Measurements from ENCODE around the gene CLCN3. TPM values are rescaled to one million over a fixed set of nuclear protein-coding genes. Genes with fewer than 3 reads are reported as not detected.

Gene CLCN3
- total RNA-seq, 2 donors from 2014 or later = 38.7 to 42.5 TPM

DNA sequence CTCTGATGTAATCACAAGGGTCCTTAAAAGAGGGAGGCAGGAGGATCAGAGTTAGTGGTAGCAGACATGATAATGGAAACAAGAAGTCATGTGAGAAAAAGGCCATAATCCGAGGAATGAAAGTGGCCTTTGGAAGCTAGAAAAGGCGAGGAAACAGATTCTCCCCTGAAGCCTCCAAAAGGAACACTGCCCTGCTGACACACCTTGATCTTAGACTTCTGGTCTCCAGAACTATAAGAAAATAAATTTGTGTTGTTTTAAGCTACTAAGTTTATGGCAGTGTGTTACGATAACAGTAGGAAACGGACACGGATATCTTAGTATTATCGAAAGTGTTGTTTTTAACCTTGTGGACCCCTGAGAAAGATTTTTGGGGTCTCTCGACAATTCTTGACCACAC lies 24.4 kb downstream of the CLCN3 start:
- intact Hi-C loops (cut with DNase I) = no loop called here
- no peak for DNase-seq
- ATAC-seq = no peak

DNA sequence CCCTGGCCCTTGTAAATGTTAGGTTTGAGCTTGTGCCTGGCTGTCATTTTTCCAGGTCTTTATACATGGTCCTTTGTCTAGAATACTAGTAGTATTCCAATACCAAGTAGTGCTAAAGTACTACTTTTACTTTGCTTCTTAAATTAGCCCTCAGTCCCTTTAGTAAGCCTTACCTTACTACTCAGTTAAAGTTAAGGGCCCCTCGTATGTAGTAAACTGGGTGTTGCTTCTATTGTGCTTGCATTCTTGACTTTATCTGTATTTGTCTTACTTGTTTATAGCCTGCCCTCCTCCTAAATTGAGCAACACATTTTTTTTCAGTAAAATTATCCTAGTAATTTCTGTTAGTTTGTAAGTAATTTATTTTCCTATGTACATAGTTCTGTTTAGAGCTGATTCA lies 25.2 kb downstream of the CLCN3 start:
- DNase-seq = no peak
- intact Hi-C loops (cut with DNase I) = no loop called here
- no peak for ATAC-seq

DNA sequence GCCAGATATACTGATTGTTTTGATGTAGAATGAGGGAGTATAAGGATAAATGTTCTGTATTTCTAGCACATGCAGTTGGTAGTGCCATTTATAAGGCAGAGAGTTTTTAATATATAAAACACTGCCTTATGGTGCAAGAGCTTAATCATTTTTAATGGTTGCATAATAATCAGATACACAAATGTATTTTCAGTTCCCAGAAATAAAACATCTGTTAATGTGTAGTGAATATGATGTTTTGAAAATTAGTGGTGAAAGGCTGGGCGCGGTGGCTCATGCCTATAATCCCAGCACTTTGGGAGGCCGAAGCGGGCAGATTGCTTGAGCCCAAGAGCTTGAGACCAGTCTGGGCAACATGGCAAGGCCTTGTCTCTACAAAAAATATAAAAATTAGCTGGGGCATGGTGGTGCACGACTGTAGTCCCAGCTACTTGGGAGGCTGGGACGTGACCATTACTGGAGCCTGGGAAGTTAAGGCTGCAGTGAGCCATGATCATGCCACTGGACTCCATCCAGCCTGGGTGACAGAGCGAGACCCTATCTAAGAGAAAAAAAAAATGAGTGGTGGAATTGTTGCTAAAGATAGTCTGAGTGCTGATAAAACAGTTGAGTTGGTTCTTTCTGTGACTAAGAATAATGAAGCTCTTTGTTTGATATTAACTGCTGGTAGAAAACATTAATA lies 29.3 kb downstream of the CLCN3 start:
- ATAC-seq (peak; percentile 87 to 90), DNase-seq (peak; percentile 66)
- intact Hi-C loops (cut with DNase I) = no loop called here

DNA sequence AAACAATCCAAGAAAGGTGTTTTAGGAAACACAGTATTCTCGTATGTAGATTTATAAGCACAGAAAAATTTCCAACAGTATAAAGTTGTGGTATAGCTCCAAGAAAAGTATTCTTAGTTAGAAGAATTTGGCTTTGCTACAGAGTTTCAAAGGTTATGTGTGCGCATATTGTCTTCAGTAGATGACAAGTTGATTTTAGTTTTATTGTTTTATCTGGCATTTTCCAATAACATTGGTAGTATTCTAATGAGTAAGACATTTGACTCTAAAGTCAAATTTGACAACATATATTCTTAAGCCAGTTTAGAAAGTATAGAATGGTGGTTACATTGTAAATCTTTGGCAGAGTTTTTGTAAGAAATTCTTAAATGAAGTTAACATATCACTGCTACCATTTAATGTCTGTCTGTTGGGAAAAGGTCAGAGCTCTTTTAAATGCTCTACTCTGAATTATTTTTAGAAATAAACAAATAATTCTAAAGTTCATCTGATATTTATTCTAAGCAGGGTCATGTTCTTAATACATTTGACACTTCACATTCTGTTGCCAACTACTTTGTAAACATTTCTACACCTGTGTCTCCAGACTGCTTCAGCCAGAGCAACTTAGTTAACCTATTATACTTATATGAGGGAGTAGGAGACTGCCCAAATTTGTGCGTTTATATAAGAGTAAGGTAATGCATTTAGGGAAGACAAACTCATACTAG lies 30.0 kb downstream of the CLCN3 start:
- ATAC-seq (no peak), DNase-seq (no peak)
- intact Hi-C loops (cut with DNase I) = no loop called here

DNA sequence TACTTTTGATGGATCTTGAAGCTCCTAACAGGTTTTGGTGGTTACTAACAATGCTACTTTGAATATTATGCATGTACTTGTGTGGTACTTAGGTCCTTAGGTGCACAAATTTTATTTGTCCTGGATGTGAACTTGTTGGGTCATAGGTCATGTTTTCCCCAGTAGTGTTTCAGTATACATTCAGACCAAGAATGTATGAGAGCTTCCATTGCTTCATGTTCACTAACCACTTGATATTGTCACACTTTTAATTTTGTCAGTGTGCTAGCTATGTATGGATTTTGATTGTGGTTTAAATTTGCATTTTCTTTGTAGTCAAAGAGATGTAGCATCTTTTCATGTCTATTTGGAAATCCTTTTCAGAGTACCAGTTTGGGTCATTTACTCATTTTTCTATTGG lies 32.2 kb downstream of the CLCN3 start:
- no peak for ATAC-seq
- intact Hi-C loops (cut with DNase I) = no loop called here
- DNase-seq = no peak

DNA sequence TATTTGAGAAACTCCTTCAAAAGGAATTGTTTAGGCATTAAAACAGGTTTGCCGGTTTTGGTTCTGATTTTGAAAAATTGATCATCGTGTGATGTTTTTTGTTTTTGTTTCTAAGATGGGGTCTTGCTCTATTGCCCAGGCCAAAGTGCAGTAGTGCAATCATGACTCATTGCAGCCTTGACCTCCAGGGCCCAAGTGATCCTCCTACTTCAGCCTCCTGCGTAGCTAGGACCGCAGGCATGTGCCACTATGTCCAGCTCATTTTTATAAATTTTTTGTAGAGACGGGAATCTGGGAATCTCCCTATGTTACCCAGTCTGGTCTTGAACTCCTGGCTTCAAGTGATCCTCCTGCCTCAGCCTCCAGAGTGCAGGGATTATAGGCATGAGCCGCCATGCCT lies 35.0 kb downstream of the CLCN3 start:
- no peak for ATAC-seq
- intact Hi-C loops (cut with DNase I) = no loop called here

DNA sequence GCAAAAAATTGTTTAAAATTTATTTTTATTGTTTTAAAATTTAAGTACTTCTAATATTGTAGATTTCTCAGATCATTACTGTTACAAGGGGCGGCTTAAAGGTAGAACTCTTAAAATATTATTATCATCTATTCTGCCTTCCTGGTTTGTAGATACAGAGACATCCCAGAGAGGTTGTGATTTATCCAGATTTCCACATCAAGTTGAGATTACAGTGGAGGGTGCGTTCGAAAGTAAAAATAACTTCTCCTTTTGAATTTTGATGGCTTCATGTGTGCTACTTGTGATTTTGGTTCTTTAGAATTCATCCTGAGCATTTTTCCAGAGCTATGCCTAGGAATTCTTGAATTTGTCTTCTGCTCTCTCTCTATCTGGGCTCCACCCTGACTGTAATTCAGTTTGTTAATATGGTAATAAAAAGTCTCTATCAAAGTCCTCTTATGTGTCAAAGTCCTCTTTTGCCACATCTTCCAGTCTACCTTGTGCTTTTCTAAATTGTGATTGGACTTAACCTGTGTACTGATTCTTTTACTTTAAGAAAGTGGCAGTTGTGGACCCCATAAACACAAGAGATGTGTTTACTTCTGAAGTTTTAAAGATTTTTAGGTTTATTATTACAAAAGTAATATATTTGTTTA lies 37.2 kb downstream of the CLCN3 start:
- ATAC-seq = no peak

More for the DNA sequence above, 35.0 kb downstream of the CLCN3 start:
- no peak for DNase-seq

DNA sequence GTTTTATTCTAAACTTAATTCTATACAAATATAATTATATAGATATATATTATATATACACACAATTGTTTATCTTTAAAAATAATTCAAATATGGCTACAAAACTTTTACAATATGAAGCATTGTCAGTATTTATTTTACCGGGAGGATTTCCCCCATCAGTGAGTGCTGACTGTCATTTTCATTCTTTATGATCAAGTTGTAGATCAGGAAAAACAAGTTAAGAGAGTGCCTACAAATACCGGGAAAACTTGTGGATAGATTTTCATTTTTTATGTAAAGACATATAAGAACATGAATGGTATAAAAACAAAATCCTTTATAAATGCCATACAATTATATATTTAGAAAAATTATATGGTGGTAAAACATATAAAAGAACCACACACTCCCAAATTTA lies 37.8 kb downstream of the CLCN3 start:
- DNase-seq (no peak), ATAC-seq (no peak)
- intact Hi-C loops (cut with DNase I) = loop anchor here in 1 of 2 donors (2.0 kb wide), 1 partner anchor 35 kb away; no protein-coding TSS in a partner anchor

More for the DNA sequence above, 37.2 kb downstream of the CLCN3 start:
- DNase-seq = no peak
- intact Hi-C loops (cut with DNase I) = loop anchor here in 1 of 2 donors (2.0 kb wide), 1 partner anchor 35 kb away; no protein-coding TSS in a partner anchor

DNA sequence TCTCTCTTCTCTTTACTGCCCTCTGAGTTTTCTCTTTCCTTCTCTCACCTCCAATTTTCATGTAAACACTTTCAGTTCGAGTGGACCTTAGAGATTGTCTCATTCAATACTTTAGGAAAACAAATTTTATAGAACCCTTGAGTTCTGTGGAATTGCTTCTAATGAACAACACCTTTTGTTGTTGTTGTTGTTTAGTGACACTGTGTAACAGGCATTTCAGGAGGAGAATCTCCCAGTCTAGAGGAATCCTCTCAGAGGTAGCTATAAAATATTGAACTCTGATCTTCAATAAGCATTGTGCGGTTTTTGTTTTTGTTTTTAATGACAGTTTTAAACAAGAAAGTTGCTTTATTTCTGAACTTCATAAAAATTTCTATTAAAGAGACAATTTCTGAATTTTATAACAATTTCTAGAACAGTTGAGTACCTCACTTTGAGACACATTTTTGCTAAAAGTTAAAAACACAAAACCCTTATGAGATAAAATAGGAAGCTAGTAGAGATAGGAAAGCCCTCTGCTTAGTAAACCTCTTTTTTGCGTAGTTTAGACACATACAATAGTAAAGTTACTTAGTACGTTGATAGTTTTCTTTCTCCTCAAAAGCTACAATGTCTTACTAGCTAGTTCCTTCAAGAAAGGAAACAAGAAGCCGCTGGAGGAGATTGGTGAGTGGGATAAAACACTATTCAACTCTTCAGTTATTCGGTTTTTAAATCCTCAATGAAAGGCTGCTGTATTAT lies 38.8 kb downstream of the CLCN3 start:
- ATAC-seq (no peak), DNase-seq (no peak)
- intact Hi-C loops (cut with DNase I) = loop anchor here in 1 of 2 donors (2.0 kb wide), 1 partner anchor 36 kb away; no protein-coding TSS in a partner anchor

DNA sequence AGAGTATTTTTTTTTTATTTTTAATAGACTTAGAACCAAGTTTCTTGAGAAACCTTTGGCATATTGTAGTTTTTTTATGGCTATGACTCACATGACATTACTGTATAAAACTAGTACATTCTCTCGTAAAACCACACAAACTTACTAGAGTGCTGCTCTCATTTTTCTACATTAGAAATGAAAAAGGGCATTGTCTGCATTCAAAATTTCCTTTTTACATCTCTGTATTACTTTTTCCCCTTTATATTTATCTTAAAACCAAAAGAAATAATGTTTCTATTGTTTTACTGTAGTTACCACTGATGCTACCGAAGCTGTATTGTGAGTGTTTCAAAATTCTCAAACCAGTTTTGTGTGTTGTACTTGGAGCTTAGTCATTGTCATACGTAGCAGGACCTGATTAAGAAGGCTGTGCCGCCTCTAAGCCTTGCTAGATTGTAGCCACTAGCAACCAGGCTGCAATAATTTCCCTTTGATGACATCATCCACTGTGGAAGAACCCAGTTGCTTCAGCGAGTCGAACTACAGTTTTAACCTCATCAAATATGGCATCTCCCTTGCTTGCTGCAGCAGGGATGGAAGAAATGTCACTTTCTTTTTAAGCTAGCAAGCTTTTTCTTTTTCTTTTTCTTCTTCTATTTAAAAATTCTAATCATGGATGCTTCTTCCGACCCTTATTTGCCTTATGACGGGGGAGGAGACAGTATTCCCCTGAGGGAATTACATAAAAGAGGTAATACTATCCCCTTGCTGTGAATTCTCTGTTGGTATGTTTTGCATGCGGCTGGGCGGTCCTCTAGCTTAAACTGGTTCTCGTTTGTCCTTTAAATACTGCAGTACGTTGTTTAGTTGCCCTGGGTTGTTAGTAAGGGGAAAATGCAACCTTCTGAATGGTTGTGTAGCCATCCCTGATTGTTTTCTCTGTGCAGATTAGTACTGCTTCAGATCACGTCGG lies 39.6 kb downstream of the CLCN3 start:
- DNase-seq = peak; percentile 78
- intact Hi-C loops (cut with DNase I) = loop anchor here in 1 of 2 donors (2.0 kb wide), 1 partner anchor 37 kb away; no protein-coding TSS in a partner anchor

DNA sequence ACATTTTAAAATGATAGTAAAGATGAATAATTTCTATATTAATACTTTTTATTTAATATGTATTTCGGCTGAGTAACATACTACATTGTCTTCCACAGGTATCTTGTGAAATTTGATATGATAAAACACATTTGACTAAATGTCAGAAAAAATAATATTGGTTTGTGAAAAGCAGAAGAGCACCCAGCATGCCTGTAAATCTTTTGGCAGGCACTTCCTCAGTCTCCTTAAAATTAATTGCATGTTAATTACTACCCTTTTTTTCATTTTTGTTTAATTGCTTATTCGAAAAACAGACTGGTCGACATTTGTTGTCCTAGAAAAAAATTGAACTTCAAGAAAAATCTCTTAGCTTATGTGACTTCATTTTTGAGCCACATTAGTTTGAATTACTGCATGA lies 40.6 kb downstream of the CLCN3 start:
- intact Hi-C loops (cut with DNase I) = no loop called here
- DNase-seq (no peak), ATAC-seq (no peak)

More for the DNA sequence above, 39.6 kb downstream of the CLCN3 start:
- peak; percentile 99 to 100 for ATAC-seq

DNA sequence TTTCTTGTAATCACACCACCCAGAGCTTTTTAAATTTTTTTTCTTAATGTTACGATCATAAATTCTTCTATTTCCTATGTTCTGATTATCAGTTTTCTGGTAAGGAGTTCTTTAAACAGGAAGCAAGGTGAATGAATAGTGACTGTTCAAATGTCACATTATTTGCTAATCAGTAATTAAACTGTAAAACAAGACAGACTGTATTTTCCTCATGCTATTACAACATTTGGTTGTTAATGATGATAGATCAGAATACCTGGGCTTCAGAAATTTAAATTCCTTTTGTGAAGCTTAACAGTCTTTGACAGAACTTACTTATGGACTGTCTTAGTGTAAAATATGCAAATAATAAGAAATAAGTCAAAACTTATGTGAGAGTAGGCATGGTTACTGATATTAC lies 41.4 kb downstream of the CLCN3 start:
- DNase-seq (no peak), ATAC-seq (no peak)
- intact Hi-C loops (cut with DNase I) = no loop called here

DNA sequence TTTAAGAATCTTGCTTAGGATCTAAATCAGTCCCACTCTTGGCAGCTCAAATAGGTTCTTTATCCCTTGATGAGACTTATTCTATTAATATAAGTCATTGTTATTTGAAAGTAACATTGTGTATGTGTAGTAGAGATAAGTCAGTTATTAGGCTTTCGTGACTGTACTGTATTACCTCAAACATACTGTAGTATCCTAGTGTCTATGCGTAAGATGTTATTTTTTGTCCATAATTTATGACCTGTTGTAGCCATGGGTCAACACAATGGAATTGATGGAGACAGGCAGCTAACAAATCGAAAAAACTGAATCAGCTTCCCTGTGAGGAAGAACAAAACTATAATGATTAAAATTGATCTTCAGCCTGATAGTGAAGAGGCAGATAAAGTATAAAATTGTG lies 41.8 kb downstream of the CLCN3 start:
- intact Hi-C loops (cut with DNase I) = no loop called here
- no peak for ATAC-seq
- no peak for DNase-seq

DNA sequence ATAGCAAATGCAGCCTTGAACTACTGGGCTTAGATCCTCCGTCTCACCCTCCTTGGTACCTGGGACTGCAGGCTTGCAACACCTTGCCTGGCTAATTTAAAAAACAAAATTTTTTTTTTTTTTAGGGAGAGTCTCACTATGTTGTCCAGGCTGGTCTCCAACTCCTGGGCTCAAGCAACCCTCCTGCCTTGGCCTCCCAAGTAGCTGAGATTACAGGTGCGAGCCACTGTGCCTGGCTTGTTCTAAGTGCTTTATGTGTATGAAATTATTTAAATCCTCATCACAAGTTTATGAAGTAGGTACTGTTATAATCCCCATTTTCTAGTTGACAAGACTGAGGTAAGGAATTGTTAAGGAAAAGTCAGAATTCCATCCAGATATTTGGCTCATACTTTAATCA lies 43.0 kb downstream of the CLCN3 start:
- intact Hi-C loops (cut with DNase I) = no loop called here
- no peak for ATAC-seq
- no peak for DNase-seq

DNA sequence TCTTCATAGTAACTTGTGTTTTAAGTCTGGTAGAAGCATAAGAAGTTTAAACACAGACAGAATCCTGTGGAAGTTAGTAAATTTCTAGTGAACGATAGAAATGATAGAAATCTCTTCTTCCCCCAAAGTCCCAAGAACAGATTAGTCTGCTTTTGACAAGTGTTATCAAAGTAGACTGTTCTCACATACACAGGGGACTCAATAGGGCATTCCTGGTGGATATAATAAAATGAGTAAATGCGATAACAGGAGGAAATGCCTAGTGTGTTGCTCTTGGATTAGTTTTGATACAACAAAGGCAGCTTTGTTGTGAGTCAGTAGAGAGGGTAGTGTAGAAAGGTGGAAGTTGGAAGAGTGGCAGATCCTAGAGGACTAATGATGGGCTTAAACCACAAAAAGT lies 43.5 kb downstream of the CLCN3 start:
- DNase-seq = no peak
- intact Hi-C loops (cut with DNase I) = no loop called here
- no peak for ATAC-seq

DNA sequence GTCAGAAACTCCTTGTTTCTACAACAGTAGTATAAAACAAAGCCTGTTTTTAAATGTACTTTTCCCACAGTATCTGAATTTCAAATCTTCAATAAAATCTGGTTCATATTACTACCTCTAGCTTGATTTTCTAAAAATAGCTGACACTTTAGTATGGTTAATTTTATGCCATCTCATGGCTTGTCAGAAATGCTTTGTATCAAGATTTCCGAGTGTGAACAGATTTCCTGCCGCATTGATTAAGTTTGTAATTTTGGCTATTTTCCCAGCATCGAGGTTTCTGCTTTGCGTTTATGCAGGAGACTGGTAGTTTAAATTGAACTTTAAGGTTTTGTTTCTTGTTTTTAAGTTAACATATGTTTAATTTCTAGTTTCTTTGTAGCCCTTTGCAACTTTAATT lies 44.2 kb downstream of the CLCN3 start:
- ATAC-seq = no peak
- intact Hi-C loops (cut with DNase I) = no loop called here
- no peak for DNase-seq

DNA sequence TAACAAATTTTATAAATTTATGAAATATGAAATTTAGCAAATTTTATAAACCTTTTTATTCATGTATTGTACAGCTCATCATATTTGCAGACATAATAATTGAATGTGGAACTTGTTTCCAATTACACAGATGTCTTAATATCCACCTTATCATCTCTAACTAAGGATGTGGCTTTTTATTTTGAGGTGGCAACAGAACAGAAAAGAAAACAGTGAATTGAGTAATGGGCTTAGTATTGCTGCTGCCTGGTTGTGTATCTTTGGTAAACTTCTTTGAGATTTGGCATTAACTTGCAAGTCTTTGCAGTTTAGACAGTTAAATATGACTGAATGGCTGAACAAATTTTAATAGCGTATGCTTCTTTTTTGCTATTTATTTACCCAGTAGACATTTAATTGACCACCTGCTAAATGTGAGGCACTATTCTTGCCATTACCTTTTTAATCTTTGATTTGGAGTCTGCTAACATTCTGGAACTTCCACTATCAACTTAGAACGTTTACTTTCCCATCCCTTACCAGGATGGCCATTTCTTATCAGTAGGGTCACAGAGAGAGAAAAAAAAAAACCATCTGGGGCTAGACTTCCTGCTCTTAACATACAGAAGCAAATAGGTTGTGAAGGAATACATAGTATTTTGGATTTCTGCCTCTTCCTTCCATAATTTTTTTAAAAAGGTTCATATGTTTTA lies 44.8 kb downstream of the CLCN3 start:
- intact Hi-C loops (cut with DNase I) = no loop called here

More for the DNA sequence above, 44.8 kb downstream of the CLCN3 start:
- ATAC-seq (no peak), DNase-seq (no peak)

Measured in left cardiac atrium (tissue), 4 donors.